Liver (tissue), 9 donors: ENCODE measurements around the gene RHOU. TPM values are rescaled to one million over a fixed set of nuclear protein-coding genes. Genes with fewer than 3 reads are reported as not detected.

ENCODE experiments used
- DNase-seq: peaks from one replicate; pipeline ENCODE4 v3.0.0-alpha.2; 2017; ENCODE audit warnings: low spot score
- H3K27ac ChIP-seq, 2 donors: one replicate each; pipeline ENCODE4 v1.7.0; 2013; ENCODE audit warnings: inconsistent platforms in 2 of 2, low read length in 2 of 2, control low read depth in 1 of 2, low read depth in 1 of 2, mild to moderate bottlenecking in 1 of 2
- H3K27me3 ChIP-seq, 4 donors: one replicate each; pipeline versions ENCODE4 v1.6.1 to v1.7.0; 2013; ENCODE audit warnings: low read length in 3 of 4, inconsistent platforms in 1 of 4, mild to moderate bottlenecking in 1 of 4, moderate library complexity in 1 of 4; ENCODE audit not compliant: control insufficient read depth in 4 of 4, insufficient read depth in 4 of 4
- H3K36me3 ChIP-seq, 4 donors: one replicate each; pipeline versions ENCODE4 v1.6.1 to v1.7.0; 2013; ENCODE audit warnings: low read length in 3 of 4, mild to moderate bottlenecking in 3 of 4, low read depth in 1 of 4, moderate library complexity in 1 of 4; ENCODE audit not compliant: control insufficient read depth in 4 of 4, insufficient read depth in 3 of 4
- H3K4me1 ChIP-seq, 4 donors: one replicate each; pipeline versions ENCODE4 v1.6.1 to v1.7.0; 2013; ENCODE audit warnings: low read length in 3 of 4, mild to moderate bottlenecking in 3 of 4, moderate library complexity in 1 of 4; ENCODE audit not compliant: control insufficient read depth in 4 of 4, insufficient read depth in 4 of 4
- H3K4me3 ChIP-seq, 3 donors: one replicate each; pipeline versions ENCODE4 v1.6.1 to v1.7.0; 2013; ENCODE audit warnings: low read length in 3 of 3, control low read depth in 1 of 3, low read depth in 1 of 3, mild to moderate bottlenecking in 1 of 3
- H3K9ac ChIP-seq, 2 donors: one replicate each; pipeline ENCODE4 v1.7.0; 2013; ENCODE audit warnings: low read length in 2 of 2, mild to moderate bottlenecking in 2 of 2, moderate library complexity in 2 of 2, control low read depth in 1 of 2, low read depth in 1 of 2
- H3K9me3 ChIP-seq, 4 donors: one replicate each; pipeline versions ENCODE4 v1.6.1 to v1.7.0; 2013; ENCODE audit warnings: low read length in 3 of 4; ENCODE audit not compliant: control insufficient read depth in 4 of 4
- ATF3 ChIP-seq: IDR thresholded peaks from 2 replicates; pipeline ENCODE4 v1.6.1; 2016; ENCODE audit warnings: antibody characterized with exemption
- EGR1 ChIP-seq, 2 donors: IDR thresholded peaks; 2 replicates each; pipeline ENCODE4 v1.6.1; 2016 to 2018; ENCODE audit warnings: antibody characterized with exemption in 2 of 2, low read depth in 2 of 2
- FOXA2 ChIP-seq: IDR thresholded peaks from 2 replicates; pipeline ENCODE4 v1.6.1; 2016; ENCODE audit warnings: antibody characterized with exemption
- GABPA ChIP-seq, 2 donors: IDR thresholded peaks in 1 of 2; conservative IDR thresholded peaks in 1 of 2; 2 replicates each; pipeline ENCODE4 v1.6.1; 2016; ENCODE audit warnings: antibody characterized with exemption in 2 of 2, mild to moderate bottlenecking in 1 of 2, moderate library complexity in 1 of 2
- HNF4A ChIP-seq, 2 donors: conservative IDR thresholded peaks; 2 replicates each; pipeline ENCODE4 v1.6.1; 2016; ENCODE audit warnings: antibody characterized with exemption in 2 of 2, mild to moderate bottlenecking in 2 of 2
- HNF4G ChIP-seq: IDR thresholded peaks from 2 replicates; pipeline ENCODE4 v1.6.1; 2016; ENCODE audit warnings: antibody characterized with exemption
- JUND ChIP-seq, 2 donors: IDR thresholded peaks; 2 replicates each; pipeline ENCODE4 v1.6.1; 2016; ENCODE audit warnings: antibody characterized with exemption in 2 of 2
- NR2F2 ChIP-seq: IDR thresholded peaks from 2 replicates; pipeline ENCODE4 v1.6.1; 2016; ENCODE audit warnings: antibody characterized with exemption
- RAD21 ChIP-seq, 2 donors: IDR thresholded peaks; 2 replicates each; pipeline ENCODE4 v1.6.1; 2016; ENCODE audit warnings: antibody characterized with exemption in 2 of 2, mild to moderate bottlenecking in 2 of 2
- RXRA ChIP-seq, 2 donors: IDR thresholded peaks; 2 replicates each; pipeline ENCODE4 v1.6.1; 2017 to 2018; ENCODE audit warnings: antibody characterized with exemption in 2 of 2, mild to moderate bottlenecking in 1 of 2
- SP1 ChIP-seq: IDR thresholded peaks from 2 replicates; pipeline ENCODE4 v1.6.1; 2018; ENCODE audit warnings: antibody characterized with exemption, mild to moderate bottlenecking
- TAF1 ChIP-seq: conservative IDR thresholded peaks from 2 replicates; pipeline ENCODE4 v1.6.1; 2016; ENCODE audit warnings: antibody characterized with exemption, mild to moderate bottlenecking
- YY1 ChIP-seq: IDR thresholded peaks from 2 replicates; pipeline ENCODE4 v1.6.1; 2016; ENCODE audit warnings: antibody characterized with exemption, mild to moderate bottlenecking
- WGBS: extraction: QIAGEN DNeasy Blood & Tissue Kit; methylation state at CpG from one replicate; pipeline ENCODE4 v1.1.7; 2013; 5-methylcytosine and 5-hydroxymethylcytosine counted together
- polyA plus RNA-seq, 2 donors: library from polyadenylated mRNA; stranded (reverse) in 1 of 2; unstranded in 1 of 2; fragments of 200-250 nt in 1 of 2; fragments of >200 nt in 1 of 2; fragmentation: Nextera tagmentation in 1 of 2; extraction: Ambion mirVana in 1 of 2; gene quantifications; one replicate each; pipeline versions ENCODE4 v1.2.1 to v1.2.3, GENCODE V29; 2013 to 2015
- total RNA-seq, 2 donors: library from RNA; depleted of rRNA; stranded (reverse); fragments of >200 nt; gene quantifications; one replicate each; pipeline ENCODE4 v1.2.3, GENCODE V29; 2014
- TF ChIP-seq, protein P1 (sequence below): IDR thresholded peaks from 2 replicates; pipeline ENCODE4 v1.6.1; 2016; ENCODE audit warnings: antibody characterized with exemption
- TF ChIP-seq, protein P2 (sequence below): IDR thresholded peaks from 2 replicates; pipeline ENCODE4 v1.6.1; 2016; ENCODE audit warnings: antibody characterized with exemption
- TF ChIP-seq, protein P3 (sequence below): IDR thresholded peaks from 2 replicates; pipeline ENCODE4 v1.6.1; 2016; ENCODE audit warnings: antibody characterized with exemption, mild to moderate bottlenecking
- donor health status: healthy.
- donor health status: healthy.
- donor health status: healthy.
- donor health status: healthy.
- donor health status: healthy.

RHOU gene
- total and polyA plus RNA-seq, 4 donors: 6.4 to 12.0 (median 11.6) TPM

- Histone ChIP-seq H3K4me1 (peaks cover 0 to 1% (median under 1%) of the 10 kb centered on the region in 4 donors), H3K9me3 (no peaks in the 10 kb centered on the region), H3K27me3 (no peaks in the 10 kb centered on the region), H3K27ac (no peak overlapping the region), H3K9ac (no peak overlapping the region), H3K36me3 (no peaks in the 10 kb centered on the region), H3K4me3 (no peak overlapping the region)
- WGBS: 87% methylated on average over 5 of the region's 5 CpGs
- DNase-seq: no peak
- TF ChIP-seq ATF3 (no peak), FOXA2 (no peak), HNF4A (conservative IDR thresholded peaks at IDR 0.05) (no peak)
- TF ChIP-seq, protein P1, sequence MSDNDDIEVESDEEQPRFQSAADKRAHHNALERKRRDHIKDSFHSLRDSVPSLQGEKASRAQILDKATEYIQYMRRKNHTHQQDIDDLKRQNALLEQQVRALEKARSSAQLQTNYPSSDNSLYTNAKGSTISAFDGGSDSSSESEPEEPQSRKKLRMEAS: no peak
Observed at GRCh38 chr1:228752675-228753265, 17.5 kb downstream of the RHOU start.

- Histone ChIP-seq H3K27me3 (no peaks in the 10 kb centered on the region), H3K4me1 (peaks cover 1 to 6% (median 4%) of the 10 kb centered on the region in 4 donors), H3K9ac (no peak overlapping the region), H3K9me3 (no peaks in the 10 kb centered on the region), H3K36me3 (no peaks in the 10 kb centered on the region), H3K4me3 (no peak overlapping the region), H3K27ac (no peak overlapping the region)
- TF ChIP-seq RXRA (IDR thresholded peaks at IDR 0.05) (no peak), HNF4A (conservative IDR thresholded peaks at IDR 0.05) (no peak), YY1 (no peak), SP1 (no peak), GABPA (IDR thresholded peaks at IDR 0.05 in 1 of 2, conservative IDR thresholded peaks at IDR 0.05 in 1 of 2) (no peak), ATF3 (no peak), JUND (IDR thresholded peaks at IDR 0.05) (no peak), TAF1 (no peak), EGR1 (IDR thresholded peaks at IDR 0.05; ENCODE audit: low read depth in 2 of 2) (no peak), NR2F2 (no peak), HNF4G (no peak), FOXA2 (no peak), RAD21 (IDR thresholded peaks at IDR 0.05) (no peak)
- TF ChIP-seq, protein P2, sequence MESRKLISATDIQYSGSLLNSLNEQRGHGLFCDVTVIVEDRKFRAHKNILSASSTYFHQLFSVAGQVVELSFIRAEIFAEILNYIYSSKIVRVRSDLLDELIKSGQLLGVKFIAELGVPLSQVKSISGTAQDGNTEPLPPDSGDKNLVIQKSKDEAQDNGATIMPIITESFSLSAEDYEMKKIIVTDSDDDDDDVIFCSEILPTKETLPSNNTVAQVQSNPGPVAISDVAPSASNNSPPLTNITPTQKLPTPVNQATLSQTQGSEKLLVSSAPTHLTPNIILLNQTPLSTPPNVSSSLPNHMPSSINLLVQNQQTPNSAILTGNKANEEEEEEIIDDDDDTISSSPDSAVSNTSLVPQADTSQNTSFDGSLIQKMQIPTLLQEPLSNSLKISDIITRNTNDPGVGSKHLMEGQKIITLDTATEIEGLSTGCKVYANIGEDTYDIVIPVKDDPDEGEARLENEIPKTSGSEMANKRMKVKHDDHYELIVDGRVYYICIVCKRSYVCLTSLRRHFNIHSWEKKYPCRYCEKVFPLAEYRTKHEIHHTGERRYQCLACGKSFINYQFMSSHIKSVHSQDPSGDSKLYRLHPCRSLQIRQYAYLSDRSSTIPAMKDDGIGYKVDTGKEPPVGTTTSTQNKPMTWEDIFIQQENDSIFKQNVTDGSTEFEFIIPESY: no peak
- TF ChIP-seq, protein P3, sequence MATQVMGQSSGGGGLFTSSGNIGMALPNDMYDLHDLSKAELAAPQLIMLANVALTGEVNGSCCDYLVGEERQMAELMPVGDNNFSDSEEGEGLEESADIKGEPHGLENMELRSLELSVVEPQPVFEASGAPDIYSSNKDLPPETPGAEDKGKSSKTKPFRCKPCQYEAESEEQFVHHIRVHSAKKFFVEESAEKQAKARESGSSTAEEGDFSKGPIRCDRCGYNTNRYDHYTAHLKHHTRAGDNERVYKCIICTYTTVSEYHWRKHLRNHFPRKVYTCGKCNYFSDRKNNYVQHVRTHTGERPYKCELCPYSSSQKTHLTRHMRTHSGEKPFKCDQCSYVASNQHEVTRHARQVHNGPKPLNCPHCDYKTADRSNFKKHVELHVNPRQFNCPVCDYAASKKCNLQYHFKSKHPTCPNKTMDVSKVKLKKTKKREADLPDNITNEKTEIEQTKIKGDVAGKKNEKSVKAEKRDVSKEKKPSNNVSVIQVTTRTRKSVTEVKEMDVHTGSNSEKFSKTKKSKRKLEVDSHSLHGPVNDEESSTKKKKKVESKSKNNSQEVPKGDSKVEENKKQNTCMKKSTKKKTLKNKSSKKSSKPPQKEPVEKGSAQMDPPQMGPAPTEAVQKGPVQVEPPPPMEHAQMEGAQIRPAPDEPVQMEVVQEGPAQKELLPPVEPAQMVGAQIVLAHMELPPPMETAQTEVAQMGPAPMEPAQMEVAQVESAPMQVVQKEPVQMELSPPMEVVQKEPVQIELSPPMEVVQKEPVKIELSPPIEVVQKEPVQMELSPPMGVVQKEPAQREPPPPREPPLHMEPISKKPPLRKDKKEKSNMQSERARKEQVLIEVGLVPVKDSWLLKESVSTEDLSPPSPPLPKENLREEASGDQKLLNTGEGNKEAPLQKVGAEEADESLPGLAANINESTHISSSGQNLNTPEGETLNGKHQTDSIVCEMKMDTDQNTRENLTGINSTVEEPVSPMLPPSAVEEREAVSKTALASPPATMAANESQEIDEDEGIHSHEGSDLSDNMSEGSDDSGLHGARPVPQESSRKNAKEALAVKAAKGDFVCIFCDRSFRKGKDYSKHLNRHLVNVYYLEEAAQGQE: no peak
- TF ChIP-seq, protein P1: no peak
- WGBS: 89% methylated on average over 1 of the region's 1 CpG
- DNase-seq: no peak
Observed at GRCh38 chr1:228753287-228753686, 18.0 kb downstream of the RHOU start.
